ENCODE results near the gene MICU1. TPM values are rescaled to one million over a fixed set of nuclear protein-coding genes. Genes with fewer than 3 reads are reported as not detected.

MICU1 gene
- total RNA-seq, 6 experiments from 2014 or later: 54.7 to 62.7 (median 59.8) TPM

GRCh38 chr10:72663971-72664370 is 38.1 kb upstream of the MICU1 start:
- no peak for DNase-seq
- Mint-ChIP-seq H3K4me3 (no peak overlapping the region), H3K36me3 (ENCODE audit: low read depth) (no peaks in the 10 kb centered on the region), H3K4me1 (ENCODE audit: low read depth) (peaks cover 25% of the 10 kb centered on the region), H3K9me3 (no peaks in the 10 kb centered on the region), H3K27ac (no peak overlapping the region), H3K27me3 (ENCODE audit: insufficient read depth) (peaks cover 2% of the 10 kb centered on the region)
- TF ChIP-seq, protein P1, sequence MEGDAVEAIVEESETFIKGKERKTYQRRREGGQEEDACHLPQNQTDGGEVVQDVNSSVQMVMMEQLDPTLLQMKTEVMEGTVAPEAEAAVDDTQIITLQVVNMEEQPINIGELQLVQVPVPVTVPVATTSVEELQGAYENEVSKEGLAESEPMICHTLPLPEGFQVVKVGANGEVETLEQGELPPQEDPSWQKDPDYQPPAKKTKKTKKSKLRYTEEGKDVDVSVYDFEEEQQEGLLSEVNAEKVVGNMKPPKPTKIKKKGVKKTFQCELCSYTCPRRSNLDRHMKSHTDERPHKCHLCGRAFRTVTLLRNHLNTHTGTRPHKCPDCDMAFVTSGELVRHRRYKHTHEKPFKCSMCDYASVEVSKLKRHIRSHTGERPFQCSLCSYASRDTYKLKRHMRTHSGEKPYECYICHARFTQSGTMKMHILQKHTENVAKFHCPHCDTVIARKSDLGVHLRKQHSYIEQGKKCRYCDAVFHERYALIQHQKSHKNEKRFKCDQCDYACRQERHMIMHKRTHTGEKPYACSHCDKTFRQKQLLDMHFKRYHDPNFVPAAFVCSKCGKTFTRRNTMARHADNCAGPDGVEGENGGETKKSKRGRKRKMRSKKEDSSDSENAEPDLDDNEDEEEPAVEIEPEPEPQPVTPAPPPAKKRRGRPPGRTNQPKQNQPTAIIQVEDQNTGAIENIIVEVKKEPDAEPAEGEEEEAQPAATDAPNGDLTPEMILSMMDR (IDR thresholded peaks at IDR 0.05): no peak

GRCh38 chr10:72661431-72661830 is 35.6 kb upstream of the MICU1 start:
- Mint-ChIP-seq H3K36me3 (ENCODE audit: low read depth) (no peaks in the 10 kb centered on the region), H3K4me1 (ENCODE audit: low read depth) (peaks cover 25% of the 10 kb centered on the region), H3K27ac (no peak overlapping the region), H3K4me3 (no peak overlapping the region), H3K27me3 (ENCODE audit: insufficient read depth) (no peaks in the 10 kb centered on the region; the same call in 1 of the 2 replicates), H3K9me3 (no peaks in the 10 kb centered on the region)
- no peak for DNase-seq
- TF ChIP-seq, protein P1 (IDR thresholded peaks at IDR 0.05): no peak

DNA sequence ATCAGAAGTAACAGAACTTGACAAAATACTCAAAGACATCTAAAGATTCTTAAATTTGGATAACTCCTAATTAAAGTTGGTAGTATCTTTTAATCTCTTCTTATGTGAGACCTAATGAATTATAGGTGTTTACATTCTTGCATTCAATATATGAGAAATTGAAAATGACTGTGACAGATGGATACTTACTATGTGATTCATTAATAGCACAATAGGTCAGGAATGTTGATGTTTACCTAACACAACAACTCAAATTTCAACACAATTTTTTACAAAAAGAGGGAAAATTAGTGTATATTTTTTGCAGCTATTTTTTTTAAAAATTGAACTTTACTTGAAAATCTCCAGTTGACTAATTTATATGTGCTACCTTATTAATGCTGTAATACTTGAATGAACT is 34.3 kb upstream of the MICU1 start:
- Mint-ChIP-seq H3K36me3 (ENCODE audit: low read depth) (no peaks in the 10 kb centered on the region), H3K9me3 (no peaks in the 10 kb centered on the region), H3K27ac (no peak overlapping the region), H3K27me3 (ENCODE audit: insufficient read depth) (no peaks in the 10 kb centered on the region; the same call in 1 of the 2 replicates), H3K4me1 (ENCODE audit: low read depth) (peaks cover 17% of the 10 kb centered on the region), H3K4me3 (no peak overlapping the region)
- DNase-seq: no peak
- TF ChIP-seq, protein P1 (IDR thresholded peaks at IDR 0.05): no peak

GRCh38 chr10:72659694-72660093 is 33.8 kb upstream of the MICU1 start:
- no peaks in the 10 kb centered on the region for H3K36me3 Mint-ChIP-seq (ENCODE audit: low read depth)
- TF ChIP-seq, protein P1 (IDR thresholded peaks at IDR 0.05): no peak
- H3K27ac Mint-ChIP-seq: no peak overlapping the region
- no peak for DNase-seq
- peaks cover 17% of the 10 kb centered on the region for H3K4me1 Mint-ChIP-seq (ENCODE audit: low read depth)
- no peaks in the 10 kb centered on the region; the same call in 1 of the 2 replicates for H3K27me3 Mint-ChIP-seq (ENCODE audit: insufficient read depth)
- no peak overlapping the region for H3K4me3 Mint-ChIP-seq
- no peaks in the 10 kb centered on the region for H3K9me3 Mint-ChIP-seq

DNA sequence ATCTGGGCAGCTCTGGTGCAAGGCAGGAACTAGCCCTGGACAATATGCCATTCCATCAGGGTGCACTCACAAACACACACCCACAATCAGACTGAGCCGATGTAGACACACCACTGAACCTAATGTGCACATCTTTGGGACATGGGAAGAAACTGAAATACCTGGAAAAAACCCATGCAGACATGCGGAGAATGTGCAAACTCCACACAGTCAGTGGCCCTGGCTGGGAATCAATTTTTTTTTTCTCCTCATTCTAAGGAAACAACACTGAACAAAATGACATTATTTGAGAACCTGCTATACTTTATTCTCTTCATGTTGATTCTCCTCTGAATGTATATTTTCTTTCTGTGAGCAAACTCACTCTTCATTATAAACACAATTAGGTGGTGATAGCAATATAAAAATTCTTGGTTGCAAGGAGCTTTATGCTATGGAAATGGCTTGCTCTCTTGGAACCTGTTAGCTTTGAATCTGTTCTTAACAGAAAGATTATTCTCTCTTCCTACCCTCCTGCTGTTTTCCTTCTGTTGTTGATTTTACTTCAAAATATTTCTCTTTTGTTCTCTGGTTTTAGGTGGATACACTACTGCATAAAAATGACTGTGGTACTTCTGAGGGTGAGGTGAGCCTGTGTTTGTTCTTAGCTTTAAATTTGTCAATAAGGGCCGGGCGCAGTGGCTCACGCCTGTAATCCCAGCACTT is 33.0 kb upstream of the MICU1 start:
- TF ChIP-seq, protein P1 (IDR thresholded peaks at IDR 0.05): no peak
- Mint-ChIP-seq H3K36me3 (ENCODE audit: low read depth) (no peaks in the 10 kb centered on the region), H3K9me3 (no peaks in the 10 kb centered on the region), H3K27me3 (ENCODE audit: insufficient read depth) (no peaks in the 10 kb centered on the region; the same call in none of the 2 replicates), H3K4me3 (no peak overlapping the region), H3K27ac (no peak overlapping the region), H3K4me1 (ENCODE audit: low read depth) (peaks cover 12% of the 10 kb centered on the region)
- no peak for DNase-seq
